HepG2 (cell line): ENCODE measurements around the gene SMG7. TPM values are rescaled to one million over a fixed set of nuclear protein-coding genes. Genes with fewer than 3 reads are reported as not detected.
A peak's percentile ranks its signal among the peaks of the same experiment; 100 is the strongest.

Experiments used
- ATF1 ChIP-seq: IDR thresholded peaks from 2 replicates; pipeline ENCODE4 v1.6.1; 2016; ENCODE audit warnings: mild to moderate bottlenecking, control low read depth
- DNMT1 ChIP-seq: sonication (generic); formaldehyde crosslinking; IDR thresholded peaks from 2 replicates; pipeline ENCODE4 v1.5.1; 2020; ENCODE audit warnings: mild to moderate bottlenecking, missing genetic modification reagents
- JUND ChIP-seq: sonication (generic); formaldehyde crosslinking; IDR thresholded peaks from 2 replicates; pipeline ENCODE4 v1.8.0; 2022; ENCODE audit warnings: mild to moderate bottlenecking, missing genetic modification reagents
- PHF5A ChIP-seq: IDR thresholded peaks from one replicate; pipeline ENCODE4 v1.6.1; 2018; ENCODE audit warnings: low read depth, missing genetic modification reagents; ENCODE audit not compliant: unreplicated experiment
- RAD21 ChIP-seq: fragments of 450-650 bp; formaldehyde crosslinking; IDR thresholded peaks from 2 replicates; pipeline ENCODE4 v1.5.0; 2020; ENCODE audit warnings: mild to moderate bottlenecking
- RXRB ChIP-seq: IDR thresholded peaks from 2 replicates; pipeline ENCODE4 v1.6.1; 2016; ENCODE audit warnings: borderline replicate concordance, missing genetic modification reagents, missing compliant biosample characterization
- SNAI1 ChIP-seq: sonication (generic); formaldehyde crosslinking; IDR thresholded peaks from 2 replicates; pipeline ENCODE4 v1.5.0; 2020; ENCODE audit warnings: mild to moderate bottlenecking, missing genetic modification reagents, borderline replicate concordance
- XRCC5 ChIP-seq: fragments of 200-400 bp; formaldehyde crosslinking; optimal IDR thresholded peaks from 2 replicates; pipeline ENCODE3; 2017; ENCODE audit warnings: mild to moderate bottlenecking, low read length
- ZNF160 ChIP-seq: sonication (generic); formaldehyde crosslinking; IDR thresholded peaks from 2 replicates; pipeline ENCODE4 v1.8.0; 2022; ENCODE audit warnings: mild to moderate bottlenecking, inconsistent platforms, missing genetic modification reagents
- ZNF460 ChIP-seq: sonication (generic); formaldehyde crosslinking; IDR thresholded peaks from 2 replicates; pipeline ENCODE4 v1.5.1; 2020; ENCODE audit warnings: missing genetic modification reagents, mild to moderate bottlenecking, borderline replicate concordance
- ZNF713 ChIP-seq: sonication (generic); formaldehyde crosslinking; IDR thresholded peaks from 2 replicates; pipeline ENCODE4 v1.4.0; 2020; ENCODE audit warnings: mild to moderate bottlenecking, missing genetic modification reagents
- ZNF878 ChIP-seq: sonication (generic); formaldehyde crosslinking; IDR thresholded peaks from 2 replicates; pipeline ENCODE4 v1.8.1; 2023; ENCODE audit warnings: mild to moderate bottlenecking, missing genetic modification reagents, moderate library complexity
- ZSCAN29 ChIP-seq: sonication (generic); formaldehyde crosslinking; conservative IDR thresholded peaks from 2 replicates; pipeline ENCODE4 v1.4.0; 2020; ENCODE audit warnings: mild to moderate bottlenecking, missing genetic modification reagents
- polyA plus RNA-seq, 8 experiments: library from polyadenylated mRNA; depleted of rRNA in 3 of 8; stranded (reverse) in 7 of 8; unstranded in 1 of 8; fragments of >200 nt; fragmentation: Illumina TruSeq in 4 of 8; extraction: Trizol in 4 of 8; gene quantifications; 2 replicates each; pipeline versions ENCODE4 v1.2.1 to v1.2.3, GENCODE V29; 2011 to 2016; ENCODE audit warnings: low read depth in 4 of 8, missing spikeins in 1 of 8, mixed read lengths in 1 of 8; ENCODE audit not compliant: insufficient read depth in 1 of 8
- total RNA-seq, 5 experiments: library from RNA; depleted of rRNA; stranded (reverse); fragments of >200 nt; fragmentation: Illumina TruSeq; extraction: Trizol; gene quantifications; 2 replicates each; pipeline ENCODE4 v1.2.3, GENCODE V29; 2016; ENCODE audit warnings: low read depth in 1 of 5
- TF ChIP-seq, protein P1 (sequence below): sonication (generic); formaldehyde crosslinking; IDR thresholded peaks from 2 replicates; pipeline ENCODE4 v1.4.0; 2020; ENCODE audit warnings: missing genetic modification reagents
- TF ChIP-seq, protein P2 (sequence below): sonication (generic); formaldehyde crosslinking; IDR thresholded peaks from 2 replicates; pipeline ENCODE4 v1.5.1; 2020; ENCODE audit warnings: mild to moderate bottlenecking, missing genetic modification reagents, borderline replicate concordance
- TF ChIP-seq, protein P3 (sequence below): sonication (generic); formaldehyde crosslinking; IDR thresholded peaks from 2 replicates; pipeline ENCODE4 v1.5.0; 2020; ENCODE audit warnings: mild to moderate bottlenecking, missing genetic modification reagents
- TF ChIP-seq, protein P4 (sequence below): IDR thresholded peaks from 2 replicates; pipeline ENCODE4 v1.6.1; 2016
- TF ChIP-seq, protein P5 (sequence below): sonication (generic); formaldehyde crosslinking; IDR thresholded peaks from 2 replicates; pipeline ENCODE4 v1.5.0; 2020; ENCODE audit warnings: missing genetic modification reagents

SMG7 gene
- total and polyA plus RNA-seq, 2 of the 13 experiments (the other 11 are each of a cell fraction or from before 2014, with no cell fraction given), result 14.9 to 27.9 TPM

DNA sequence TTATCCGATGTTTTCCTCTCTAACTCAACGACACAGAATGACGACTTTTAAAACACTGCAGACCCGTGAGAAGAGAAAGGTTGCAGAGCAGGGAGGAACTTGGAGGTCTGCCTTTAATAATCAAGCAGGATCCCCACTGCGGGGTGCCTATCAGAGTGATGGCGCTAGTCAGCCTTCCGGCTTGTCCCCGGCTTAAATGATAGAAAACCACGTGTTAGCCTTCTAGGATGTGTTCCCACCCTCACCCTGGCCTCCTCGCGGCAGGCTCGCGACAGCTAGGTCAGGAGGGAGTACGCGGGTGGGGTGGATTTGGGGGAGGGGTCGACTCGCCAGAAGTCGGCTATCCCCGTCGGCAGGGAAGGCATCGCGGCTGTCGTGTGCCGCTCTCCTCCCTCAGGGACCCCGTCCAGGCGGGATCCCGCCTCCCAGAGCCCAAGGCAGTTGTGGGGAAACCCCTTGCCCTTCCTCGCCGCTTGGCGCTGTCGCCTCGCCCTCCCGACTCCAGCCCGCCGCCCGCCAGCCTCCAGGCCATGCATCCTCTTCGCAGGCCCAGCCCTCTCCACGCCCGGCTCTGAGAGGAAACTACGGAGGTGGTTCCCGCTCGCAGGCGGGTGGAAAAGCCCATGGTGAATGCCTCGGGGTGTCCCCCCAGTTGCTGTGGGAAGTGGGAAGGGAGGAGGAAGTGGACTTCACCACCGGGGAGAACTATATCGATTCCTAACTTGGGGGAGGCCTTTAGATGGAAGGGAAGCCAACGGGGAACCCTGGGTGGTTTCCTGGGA, 1.1 kb upstream of the SMG7 start (continued):
- no peak for TF ChIP-seq RAD21
- no peak for TF ChIP-seq RXRB
- no peak for TF ChIP-seq SNAI1 (CRISPR knock-in tag)
- no peak for TF ChIP-seq JUND (CRISPR knock-in tag)
- TF ChIP-seq ZNF460, result no peak
- TF ChIP-seq, protein P1, sequence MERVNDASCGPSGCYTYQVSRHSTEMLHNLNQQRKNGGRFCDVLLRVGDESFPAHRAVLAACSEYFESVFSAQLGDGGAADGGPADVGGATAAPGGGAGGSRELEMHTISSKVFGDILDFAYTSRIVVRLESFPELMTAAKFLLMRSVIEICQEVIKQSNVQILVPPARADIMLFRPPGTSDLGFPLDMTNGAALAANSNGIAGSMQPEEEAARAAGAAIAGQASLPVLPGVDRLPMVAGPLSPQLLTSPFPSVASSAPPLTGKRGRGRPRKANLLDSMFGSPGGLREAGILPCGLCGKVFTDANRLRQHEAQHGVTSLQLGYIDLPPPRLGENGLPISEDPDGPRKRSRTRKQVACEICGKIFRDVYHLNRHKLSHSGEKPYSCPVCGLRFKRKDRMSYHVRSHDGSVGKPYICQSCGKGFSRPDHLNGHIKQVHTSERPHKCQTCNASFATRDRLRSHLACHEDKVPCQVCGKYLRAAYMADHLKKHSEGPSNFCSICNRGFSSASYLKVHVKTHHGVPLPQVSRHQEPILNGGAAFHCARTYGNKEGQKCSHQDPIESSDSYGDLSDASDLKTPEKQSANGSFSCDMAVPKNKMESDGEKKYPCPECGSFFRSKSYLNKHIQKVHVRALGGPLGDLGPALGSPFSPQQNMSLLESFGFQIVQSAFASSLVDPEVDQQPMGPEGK (CRISPR knock-in tag), result 0 out of 2 replicates have a peak, but pooled peaks have one; percentile 24
- TF ChIP-seq DNMT1, result no peak
- TF ChIP-seq ATF1 (CRISPR knock-in tag), result 0 out of 2 replicates have a peak, but pooled peaks have one; percentile 35
- peak; percentile 80 for TF ChIP-seq ZSCAN29 (CRISPR knock-in tag)
- no peak for TF ChIP-seq PHF5A (CRISPR knock-in tag)
- TF ChIP-seq ZNF160 (CRISPR knock-in tag), result no peak
- no peak for TF ChIP-seq ZNF713
- TF ChIP-seq, protein P2, sequence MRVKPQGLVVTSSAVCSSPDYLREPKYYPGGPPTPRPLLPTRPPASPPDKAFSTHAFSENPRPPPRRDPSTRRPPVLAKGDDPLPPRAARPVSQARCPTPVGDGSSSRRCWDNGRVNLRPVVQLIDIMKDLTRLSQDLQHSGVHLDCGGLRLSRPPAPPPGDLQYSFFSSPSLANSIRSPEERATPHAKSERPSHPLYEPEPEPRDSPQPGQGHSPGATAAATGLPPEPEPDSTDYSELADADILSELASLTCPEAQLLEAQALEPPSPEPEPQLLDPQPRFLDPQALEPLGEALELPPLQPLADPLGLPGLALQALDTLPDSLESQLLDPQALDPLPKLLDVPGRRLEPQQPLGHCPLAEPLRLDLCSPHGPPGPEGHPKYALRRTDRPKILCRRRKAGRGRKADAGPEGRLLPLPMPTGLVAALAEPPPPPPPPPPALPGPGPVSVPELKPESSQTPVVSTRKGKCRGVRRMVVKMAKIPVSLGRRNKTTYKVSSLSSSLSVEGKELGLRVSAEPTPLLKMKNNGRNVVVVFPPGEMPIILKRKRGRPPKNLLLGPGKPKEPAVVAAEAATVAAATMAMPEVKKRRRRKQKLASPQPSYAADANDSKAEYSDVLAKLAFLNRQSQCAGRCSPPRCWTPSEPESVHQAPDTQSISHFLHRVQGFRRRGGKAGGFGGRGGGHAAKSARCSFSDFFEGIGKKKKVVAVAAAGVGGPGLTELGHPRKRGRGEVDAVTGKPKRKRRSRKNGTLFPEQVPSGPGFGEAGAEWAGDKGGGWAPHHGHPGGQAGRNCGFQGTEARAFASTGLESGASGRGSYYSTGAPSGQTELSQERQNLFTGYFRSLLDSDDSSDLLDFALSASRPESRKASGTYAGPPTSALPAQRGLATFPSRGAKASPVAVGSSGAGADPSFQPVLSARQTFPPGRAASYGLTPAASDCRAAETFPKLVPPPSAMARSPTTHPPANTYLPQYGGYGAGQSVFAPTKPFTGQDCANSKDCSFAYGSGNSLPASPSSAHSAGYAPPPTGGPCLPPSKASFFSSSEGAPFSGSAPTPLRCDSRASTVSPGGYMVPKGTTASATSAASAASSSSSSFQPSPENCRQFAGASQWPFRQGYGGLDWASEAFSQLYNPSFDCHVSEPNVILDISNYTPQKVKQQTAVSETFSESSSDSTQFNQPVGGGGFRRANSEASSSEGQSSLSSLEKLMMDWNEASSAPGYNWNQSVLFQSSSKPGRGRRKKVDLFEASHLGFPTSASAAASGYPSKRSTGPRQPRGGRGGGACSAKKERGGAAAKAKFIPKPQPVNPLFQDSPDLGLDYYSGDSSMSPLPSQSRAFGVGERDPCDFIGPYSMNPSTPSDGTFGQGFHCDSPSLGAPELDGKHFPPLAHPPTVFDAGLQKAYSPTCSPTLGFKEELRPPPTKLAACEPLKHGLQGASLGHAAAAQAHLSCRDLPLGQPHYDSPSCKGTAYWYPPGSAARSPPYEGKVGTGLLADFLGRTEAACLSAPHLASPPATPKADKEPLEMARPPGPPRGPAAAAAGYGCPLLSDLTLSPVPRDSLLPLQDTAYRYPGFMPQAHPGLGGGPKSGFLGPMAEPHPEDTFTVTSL (CRISPR knock-in tag), result no peak
- no peak for TF ChIP-seq ZNF878 (CRISPR knock-in tag)
- TF ChIP-seq, protein P3, sequence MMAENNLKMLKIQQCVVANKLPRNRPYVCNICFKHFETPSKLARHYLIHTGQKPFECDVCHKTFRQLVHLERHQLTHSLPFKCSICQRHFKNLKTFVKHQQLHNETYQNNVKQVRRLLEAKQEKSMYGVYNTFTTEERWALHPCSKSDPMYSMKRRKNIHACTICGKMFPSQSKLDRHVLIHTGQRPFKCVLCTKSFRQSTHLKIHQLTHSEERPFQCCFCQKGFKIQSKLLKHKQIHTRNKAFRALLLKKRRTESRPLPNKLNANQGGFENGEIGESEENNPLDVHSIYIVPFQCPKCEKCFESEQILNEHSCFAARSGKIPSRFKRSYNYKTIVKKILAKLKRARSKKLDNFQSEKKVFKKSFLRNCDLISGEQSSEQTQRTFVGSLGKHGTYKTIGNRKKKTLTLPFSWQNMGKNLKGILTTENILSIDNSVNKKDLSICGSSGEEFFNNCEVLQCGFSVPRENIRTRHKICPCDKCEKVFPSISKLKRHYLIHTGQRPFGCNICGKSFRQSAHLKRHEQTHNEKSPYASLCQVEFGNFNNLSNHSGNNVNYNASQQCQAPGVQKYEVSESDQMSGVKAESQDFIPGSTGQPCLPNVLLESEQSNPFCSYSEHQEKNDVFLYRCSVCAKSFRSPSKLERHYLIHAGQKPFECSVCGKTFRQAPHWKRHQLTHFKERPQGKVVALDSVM, result peak; percentile 57
- no peak for TF ChIP-seq XRCC5
- TF ChIP-seq, protein P4, sequence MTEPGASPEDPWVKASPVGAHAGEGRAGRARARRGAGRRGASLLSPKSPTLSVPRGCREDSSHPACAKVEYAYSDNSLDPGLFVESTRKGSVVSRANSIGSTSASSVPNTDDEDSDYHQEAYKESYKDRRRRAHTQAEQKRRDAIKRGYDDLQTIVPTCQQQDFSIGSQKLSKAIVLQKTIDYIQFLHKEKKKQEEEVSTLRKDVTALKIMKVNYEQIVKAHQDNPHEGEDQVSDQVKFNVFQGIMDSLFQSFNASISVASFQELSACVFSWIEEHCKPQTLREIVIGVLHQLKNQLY (CRISPR knock-in tag), result no peak
- TF ChIP-seq, protein P5, sequence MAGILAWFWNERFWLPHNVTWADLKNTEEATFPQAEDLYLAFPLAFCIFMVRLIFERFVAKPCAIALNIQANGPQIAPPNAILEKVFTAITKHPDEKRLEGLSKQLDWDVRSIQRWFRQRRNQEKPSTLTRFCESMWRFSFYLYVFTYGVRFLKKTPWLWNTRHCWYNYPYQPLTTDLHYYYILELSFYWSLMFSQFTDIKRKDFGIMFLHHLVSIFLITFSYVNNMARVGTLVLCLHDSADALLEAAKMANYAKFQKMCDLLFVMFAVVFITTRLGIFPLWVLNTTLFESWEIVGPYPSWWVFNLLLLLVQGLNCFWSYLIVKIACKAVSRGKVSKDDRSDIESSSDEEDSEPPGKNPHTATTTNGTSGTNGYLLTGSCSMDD (CRISPR knock-in tag), result no peak
